HG03280 (cell line): ENCODE results near the gene DSC2.
"Not testable (repeated sequence)": the region's sequence is repeated elsewhere in the genome, so short reads cannot be mapped to it uniquely, and the experiment has no call there.

Experiments
- ATAC-seq: cut with Tn5 transposase; IDR thresholded peaks from one replicate; pipeline ENCODE4 v1.9.1; 2021; ENCODE audit warnings: mild to moderate bottlenecking, moderate library complexity; ENCODE audit not compliant: unreplicated experiment

The DSC2 gene

DNA sequence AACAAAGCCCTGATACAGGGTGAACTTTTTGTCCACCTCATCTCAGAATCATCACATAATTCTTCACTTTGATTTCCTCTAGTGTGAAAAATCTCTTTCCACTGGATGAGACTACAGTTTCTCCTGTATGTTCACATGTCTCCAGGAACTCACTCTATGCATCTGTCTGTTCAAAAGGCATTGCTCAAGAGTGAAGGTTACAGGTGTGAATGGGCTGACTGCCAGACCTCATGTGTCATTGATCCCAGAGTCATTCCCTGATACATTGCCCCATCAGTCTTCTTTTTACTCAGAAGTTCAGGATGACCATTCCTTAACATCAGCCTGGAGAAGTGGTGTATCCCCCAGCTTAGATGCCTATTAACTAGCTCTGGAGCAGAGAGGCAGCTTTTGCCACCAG is 55.3 kb downstream of the DSC2 start:
- ATAC-seq, result no peak

DNA sequence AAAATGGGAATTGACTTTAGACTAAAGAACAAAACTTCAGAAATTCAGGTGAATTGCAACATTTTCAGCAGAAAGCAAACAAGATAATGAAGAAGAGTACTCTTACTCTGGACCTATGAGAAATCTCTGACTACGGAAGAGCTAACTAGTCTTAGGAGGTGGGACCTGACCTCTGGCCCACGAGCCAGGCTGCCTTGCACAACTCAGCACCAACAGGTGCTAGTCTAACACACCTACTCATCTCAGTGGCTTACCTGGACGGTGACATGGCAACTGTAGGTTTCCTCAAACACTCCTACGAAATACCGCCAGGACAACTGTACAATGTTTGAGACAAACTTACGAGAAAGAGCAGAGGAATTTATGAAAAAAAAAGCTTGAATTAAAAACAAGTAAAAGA is 56.6 kb downstream of the DSC2 start:
- no peak for ATAC-seq

DNA sequence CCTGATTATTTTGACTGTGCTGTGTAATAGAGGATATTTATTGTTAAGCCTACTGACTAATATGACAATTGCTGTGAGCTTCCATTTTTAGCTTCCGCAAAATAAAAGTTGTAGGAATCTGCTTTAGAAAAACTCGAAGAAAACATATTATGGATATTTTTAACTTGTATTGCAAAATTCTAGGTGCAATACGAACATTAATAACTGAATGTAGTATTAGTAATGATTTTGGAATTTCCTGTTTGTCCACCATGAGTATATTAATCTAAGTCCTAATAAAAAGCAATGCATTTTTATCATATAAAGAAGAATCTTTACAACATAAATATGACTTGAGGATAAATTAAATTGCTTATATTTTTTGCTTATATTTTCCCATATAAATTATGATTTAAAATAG is 57.3 kb downstream of the DSC2 start:
- no peak for ATAC-seq

DNA sequence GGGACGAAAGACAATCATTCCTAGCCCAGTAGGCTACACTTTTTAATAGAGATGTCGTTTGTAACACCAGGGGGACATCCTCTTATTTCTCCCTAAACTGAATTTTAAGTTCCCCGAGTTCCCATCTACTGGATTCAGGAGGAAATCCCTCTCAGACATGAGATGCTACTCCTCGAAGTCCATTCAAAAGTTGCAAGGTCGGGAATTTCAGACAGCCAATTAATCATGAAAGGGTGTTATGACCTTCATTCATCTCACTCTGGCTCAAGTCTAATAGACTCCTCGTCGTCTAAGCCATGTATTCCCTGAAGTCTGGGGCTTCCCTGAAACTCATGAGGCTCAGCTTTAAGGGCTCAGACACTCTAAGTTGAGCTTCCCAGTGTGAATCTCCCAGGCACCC is 58.5 kb downstream of the DSC2 start:
- ATAC-seq, result no peak

- ATAC-seq, result no peak
Measured at GRCh38 chr18:31042406-31043181, 59.6 kb downstream of the DSC2 start, which contains the start of gene DSC3. DSC3 (minus strand) TSS chr18:31042742; CDS start chr18:31042660, 82 bp downstream.

DNA sequence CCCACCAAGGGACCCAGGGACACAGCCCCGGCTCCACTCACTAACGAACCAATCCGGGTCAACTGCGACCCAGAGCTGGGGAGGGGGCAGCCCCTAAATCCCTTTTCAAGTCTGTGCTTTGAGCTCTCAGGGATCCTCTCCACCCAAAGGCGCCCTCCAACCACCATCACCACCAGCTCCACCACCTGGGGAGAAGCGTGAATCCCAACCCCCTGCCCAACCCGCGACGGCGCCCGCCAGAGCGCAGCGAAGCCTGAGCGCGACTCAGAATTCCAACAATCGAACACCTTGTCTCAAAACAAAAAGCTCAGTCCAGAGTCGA is 60.2 kb downstream of the DSC2 start:
- ATAC-seq, result no peak

DNA sequence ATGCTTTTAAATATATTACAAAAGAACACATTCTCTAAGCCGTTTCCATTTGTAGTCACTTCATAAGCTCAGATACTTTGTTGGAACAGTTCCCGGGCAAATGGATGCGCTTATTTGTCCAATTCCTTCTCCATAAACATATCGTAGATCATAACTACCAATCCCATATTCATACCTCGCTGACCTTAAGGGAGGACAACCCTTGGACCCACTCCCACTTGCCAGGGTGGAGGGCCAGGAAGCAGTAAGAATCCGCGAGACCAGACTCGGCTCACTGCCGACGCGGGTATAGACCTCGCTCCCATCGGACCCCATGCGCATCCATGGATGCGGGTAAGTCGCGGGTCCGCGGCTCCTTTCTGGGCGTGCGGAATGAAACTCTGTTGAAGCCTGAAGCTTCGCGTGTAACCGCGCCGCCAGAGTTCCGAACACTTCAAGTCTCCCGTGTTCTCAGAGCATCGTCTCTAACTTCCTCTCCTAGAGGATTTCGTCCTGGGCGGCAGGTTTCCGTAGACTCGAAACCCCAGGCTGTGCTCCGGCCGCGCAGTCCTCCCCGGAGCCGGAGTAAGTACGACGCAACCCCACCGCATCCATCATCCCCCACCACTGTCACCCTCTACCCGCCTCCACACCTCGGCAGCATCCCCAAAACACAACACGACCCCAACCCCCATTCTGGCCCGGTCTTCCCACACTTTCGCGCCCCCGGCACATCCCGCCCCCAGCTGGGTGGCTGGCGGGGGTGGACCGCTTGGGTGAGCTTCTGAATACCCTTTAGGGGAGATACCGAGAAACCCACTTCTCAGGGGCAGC is 60.7 kb downstream of the DSC2 start:
- ATAC-seq, result no peak

GRCh38 chr18:31040686-31041270 is 61.4 kb downstream of the DSC2 start:
- ATAC-seq, result no peak

GRCh38 chr18:31039426-31039825 is 62.8 kb downstream of the DSC2 start:
- no peak for ATAC-seq

DNA sequence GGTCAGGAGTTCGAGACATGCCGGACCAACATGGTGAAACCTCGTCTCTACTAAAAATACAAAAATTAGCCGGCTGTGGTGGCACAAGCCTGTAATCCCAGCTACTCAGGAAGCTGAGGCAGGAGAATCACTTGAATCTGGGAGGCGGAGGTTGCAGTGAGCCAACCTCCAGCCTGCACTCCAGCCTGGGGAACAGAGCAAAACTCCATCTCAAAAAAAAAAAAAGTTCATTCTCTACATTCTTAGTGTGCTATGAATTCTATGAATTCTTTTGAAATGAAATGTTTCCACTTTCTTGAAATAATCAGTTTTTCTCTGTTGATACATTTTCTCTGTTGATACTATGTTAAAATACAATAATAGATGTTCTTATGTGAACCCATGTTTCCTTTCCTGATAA is 64.5 kb downstream of the DSC2 start:
- ATAC-seq, result not testable (repeated sequence)

GRCh38 chr18:31034541-31034940 is 67.7 kb downstream of the DSC2 start:
- no peak for ATAC-seq

- no peak for ATAC-seq
Measured at GRCh38 chr18:31030574-31031278, 71.5 kb downstream of the DSC2 start.

DNA sequence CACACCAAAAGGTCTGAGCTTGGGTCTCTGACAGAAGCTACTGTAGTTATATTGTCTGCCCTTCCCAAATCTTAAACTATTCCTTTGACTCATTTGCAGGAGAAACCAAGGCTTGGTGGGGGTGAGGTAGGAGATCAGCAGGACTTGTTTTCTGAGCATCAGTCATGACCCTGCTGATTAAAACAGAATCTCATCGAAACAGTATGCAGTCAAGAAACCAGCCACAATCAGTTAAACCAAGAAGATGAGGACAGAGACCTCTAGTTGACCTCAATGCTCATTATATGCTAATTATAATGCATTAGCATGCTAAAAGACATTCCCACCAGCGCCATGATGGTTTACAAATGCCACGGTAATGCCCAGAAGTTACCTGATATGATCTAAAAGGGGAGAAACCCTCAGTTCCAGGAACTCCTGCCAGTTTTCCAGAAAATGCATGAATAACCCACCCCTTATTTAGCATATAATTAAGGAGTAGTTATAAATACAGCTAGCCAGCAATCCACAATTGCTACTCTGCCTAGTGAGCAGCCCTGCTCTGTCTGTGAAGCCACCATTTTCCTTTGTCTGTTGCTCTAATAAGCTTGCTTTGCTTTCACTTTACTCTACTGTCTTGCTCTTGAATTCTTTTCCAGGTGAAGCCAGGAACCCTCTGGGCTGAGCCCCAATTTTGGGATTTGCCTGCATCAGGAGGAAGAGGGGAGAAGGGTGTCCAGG is 86.3 kb downstream of the DSC2 start:
- no peak for ATAC-seq

GRCh38 chr18:31011455-31011854 is 90.8 kb downstream of the DSC2 start:
- not testable (repeated sequence) for ATAC-seq

- ATAC-seq, result no peak
Measured at GRCh38 chr18:31010601-31011000, 91.6 kb downstream of the DSC2 start.
